ENCODE measurements around the gene UPP2. TPM values are rescaled to one million over a fixed set of nuclear protein-coding genes. Genes with fewer than 3 reads are reported as not detected.
A peak's percentile ranks its signal among the peaks of the same experiment; 100 is the strongest.

The UPP2 gene
- total RNA-seq, 1 experiment from 2014 or later = not detected

- TF ChIP-seq HMGXB4 (CRISPR knock-in tag; IDR thresholded peaks at IDR 0.05) (no peak), TCF7 (CRISPR knock-in tag; IDR thresholded peaks at IDR 0.05; ENCODE audit: low read depth) (no peak), ETV6 (CRISPR knock-in tag; IDR thresholded peaks at IDR 0.05) (no peak), SP1 (CRISPR knock-in tag; conservative IDR thresholded peaks at IDR 0.05) (no peak), HMGA2 (CRISPR knock-in tag; IDR thresholded peaks at IDR 0.05) (no peak), ZNF671 (CRISPR knock-in tag; IDR thresholded peaks at IDR 0.05) (no peak), ZNF232 (CRISPR knock-in tag; IDR thresholded peaks at IDR 0.05) (no peak), NR1H2 (CRISPR knock-in tag; IDR thresholded peaks at IDR 0.05) (no peak)
Measured at GRCh38 chr2:158100411-158100810, 1.3 kb upstream of the UPP2 start (continued).

- ATAC-seq (no peak), DNase-seq (ENCODE audit: low spot score) (no peak)
- TF ChIP-seq FOXP1 (CRISPR knock-in tag; IDR thresholded peaks at IDR 0.05; ENCODE audit: borderline replicate concordance) (no peak), PREB (CRISPR knock-in tag; IDR thresholded peaks at IDR 0.05; ENCODE audit: borderline replicate concordance) (no peak), ZNF425 (CRISPR knock-in tag; conservative IDR thresholded peaks at IDR 0.05) (no peak)
- ChIA-PET POLR2A (no interaction called here), CTCF (no interaction called here)
- Mint-ChIP-seq H3K27ac (no peak overlapping the region), H3K36me3 (no peaks in the 10 kb centered on the region), H3K4me1 (peaks cover 16% of the 10 kb centered on the region), H3K27me3 (ENCODE audit: low read depth) (no peaks in the 10 kb centered on the region), H3K9me3 (no peaks in the 10 kb centered on the region), H3K4me3 (no peak overlapping the region)
Measured at GRCh38 chr2:158102446-158102845, 770 bp downstream of the UPP2 start.

GRCh38 chr2:158103411-158104012 lies 1.8 kb downstream of the UPP2 start:
- no peak overlapping the region for H3K4me3 Mint-ChIP-seq
- no peaks in the 10 kb centered on the region for H3K9me3 Mint-ChIP-seq
- peaks cover 13% of the 10 kb centered on the region for H3K4me1 Mint-ChIP-seq
- ATAC-seq (peak; percentile 90), DNase-seq (ENCODE audit: low spot score) (no peak)
- POLR2A ChIA-PET = no interaction called here
- H3K27me3 Mint-ChIP-seq (ENCODE audit: low read depth) = no peaks in the 10 kb centered on the region
- no peak for TF ChIP-seq NFATC4 (CRISPR knock-in tag; IDR thresholded peaks at IDR 0.05)
- TF ChIP-seq ATF1 (CRISPR knock-in tag; IDR thresholded peaks at IDR 0.05) = no peak
- 0 out of 2 replicates have a peak overlapping the region, but pooled peaks have one; percentile 1 for H3K27ac Mint-ChIP-seq
- no peaks in the 10 kb centered on the region for H3K36me3 Mint-ChIP-seq
- CTCF ChIA-PET = interaction anchor here (0.5 to 1.1 kb wide), 3 partner anchors 69 to 524 kb away, joined by 3 to 8 read pairs (median 6); no protein-coding TSS in a partner anchor

GRCh38 chr2:158104903-158105302 lies 3.2 kb downstream of the UPP2 start:
- DNase-seq (ENCODE audit: low spot score) (no peak), ATAC-seq (no peak)
- Mint-ChIP-seq H3K27ac (no peak overlapping the region), H3K4me3 (no peak overlapping the region), H3K27me3 (ENCODE audit: low read depth) (no peaks in the 10 kb centered on the region), H3K4me1 (peaks cover 13% of the 10 kb centered on the region), H3K36me3 (no peaks in the 10 kb centered on the region), H3K9me3 (peaks cover 5% of the 10 kb centered on the region; the same call in 1 of the 2 replicates)
- POLR2A ChIA-PET = interaction anchor here (0.6 kb wide), 1 partner anchor 240 kb away, joined by 3 read pairs; no protein-coding TSS in a partner anchor
- CTCF ChIA-PET = no interaction called here
- TF ChIP-seq NFYB (CRISPR knock-in tag; conservative IDR thresholded peaks at IDR 0.05; ENCODE audit: low read depth) = no peak
- TF ChIP-seq USF2 (CRISPR knock-in tag; IDR thresholded peaks at IDR 0.05) = no peak
- no peak for TF ChIP-seq ZNF423 (CRISPR knock-in tag; IDR thresholded peaks at IDR 0.05)
- no peak for TF ChIP-seq PRRX2 (CRISPR knock-in tag; IDR thresholded peaks at IDR 0.05)
- no peak for TF ChIP-seq ZNF121 (CRISPR knock-in tag; IDR thresholded peaks at IDR 0.05)
- TF ChIP-seq PRDM15 (CRISPR knock-in tag; IDR thresholded peaks at IDR 0.05) = no peak
- no peak for TF ChIP-seq ZNF512 (CRISPR knock-in tag; IDR thresholded peaks at IDR 0.05; ENCODE audit: borderline replicate concordance)

Data from WTC11 (cell line).